HG02610 (cell line): Measurements from ENCODE around the gene THTPA.
A peak's percentile ranks its signal among the peaks of the same experiment; 100 is the strongest.

Experiments
- ATAC-seq: cut with Tn5 transposase; IDR thresholded peaks from one replicate; pipeline ENCODE4 v1.9.1; 2021; ENCODE audit warnings: mild to moderate bottlenecking, moderate library complexity; ENCODE audit not compliant: unreplicated experiment

Gene THTPA

DNA sequence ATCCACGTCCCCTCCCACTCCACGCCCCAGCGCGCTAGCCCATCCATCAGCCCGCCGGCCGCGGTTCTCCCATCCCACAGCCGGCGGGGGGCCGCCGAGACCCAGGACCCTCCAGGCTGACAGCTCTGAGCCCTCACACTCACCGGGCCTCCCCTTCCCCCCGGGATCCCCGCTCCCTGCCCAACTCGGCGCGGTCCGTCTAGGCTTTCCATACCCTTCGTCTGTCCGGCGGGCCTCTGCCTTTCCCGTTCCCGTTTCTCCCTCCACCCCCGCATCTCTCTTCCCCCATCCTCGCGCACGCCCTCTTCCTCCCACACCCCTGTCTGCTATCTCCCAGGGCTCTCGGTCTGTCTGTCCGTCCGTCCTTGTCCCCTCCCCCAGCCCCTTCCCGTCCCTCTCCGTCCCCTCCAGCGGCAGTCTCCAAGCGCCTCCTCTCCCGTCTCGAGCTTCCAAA lies 5.2 kb upstream of the THTPA start:
- no peak for ATAC-seq

DNA sequence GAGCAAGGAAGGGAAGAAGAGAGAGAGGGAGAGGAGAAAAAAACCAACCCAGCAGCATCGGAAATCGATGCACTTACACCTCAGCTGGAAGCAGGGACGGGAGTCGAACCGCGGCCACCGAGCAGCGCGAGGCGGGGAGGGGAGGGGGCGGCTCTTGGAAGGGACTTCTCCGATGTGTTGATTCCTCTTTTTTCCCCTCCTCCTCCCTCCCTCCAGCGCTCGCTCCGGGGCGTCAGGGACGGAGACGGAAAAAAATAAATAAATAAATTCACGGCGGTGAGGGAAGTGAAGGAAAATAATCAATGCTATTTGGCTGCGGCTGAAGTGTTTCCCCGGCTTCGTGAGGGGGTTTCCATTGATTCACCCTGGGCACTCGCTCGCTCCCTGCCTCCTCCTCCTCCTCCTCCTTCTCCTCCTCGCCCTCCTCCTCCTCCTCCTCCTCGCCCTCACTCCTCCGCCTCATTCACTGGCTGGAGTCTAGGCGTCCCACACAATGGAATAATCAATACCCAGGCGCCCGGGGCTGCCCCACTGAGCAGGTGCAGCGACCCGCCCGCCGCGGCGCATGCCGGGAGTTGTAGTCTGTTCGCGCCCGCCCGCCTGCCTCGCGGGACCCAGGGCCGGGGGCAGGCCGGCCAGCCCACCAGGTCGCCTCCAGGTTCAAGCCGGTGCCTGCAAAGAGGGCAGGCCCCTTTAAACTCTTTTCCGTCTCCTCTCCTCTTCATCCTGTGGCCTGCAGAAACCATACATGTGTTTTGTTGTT lies 4.6 kb upstream of the THTPA start, which contains the start of gene ZFHX2:
TSS of gene ZFHX2 (minus strand) at position 500 of the 763 bp plus-strand sequence. CDS start 16,440 bp downstream, outside the sequence.
- peak; percentile 53 for ATAC-seq

DNA sequence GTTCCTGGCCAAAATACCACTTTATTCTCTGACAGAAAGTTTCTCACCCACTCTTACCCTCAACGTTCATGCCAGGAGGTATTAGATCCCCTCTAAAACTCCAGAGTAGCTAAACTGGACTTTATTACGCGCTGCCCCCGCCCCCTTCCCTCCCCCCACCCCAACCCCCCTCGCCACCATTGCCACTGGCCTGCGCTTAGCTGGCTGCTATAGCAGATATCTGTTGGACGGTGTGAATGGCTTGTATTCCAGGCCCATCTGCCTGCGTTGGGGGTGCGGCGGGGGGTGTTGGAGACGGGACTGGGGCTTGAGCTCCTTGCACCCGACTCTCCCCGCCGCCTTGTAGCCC lies 564 bp upstream of the THTPA start:
- peak; percentile 2 for ATAC-seq

DNA sequence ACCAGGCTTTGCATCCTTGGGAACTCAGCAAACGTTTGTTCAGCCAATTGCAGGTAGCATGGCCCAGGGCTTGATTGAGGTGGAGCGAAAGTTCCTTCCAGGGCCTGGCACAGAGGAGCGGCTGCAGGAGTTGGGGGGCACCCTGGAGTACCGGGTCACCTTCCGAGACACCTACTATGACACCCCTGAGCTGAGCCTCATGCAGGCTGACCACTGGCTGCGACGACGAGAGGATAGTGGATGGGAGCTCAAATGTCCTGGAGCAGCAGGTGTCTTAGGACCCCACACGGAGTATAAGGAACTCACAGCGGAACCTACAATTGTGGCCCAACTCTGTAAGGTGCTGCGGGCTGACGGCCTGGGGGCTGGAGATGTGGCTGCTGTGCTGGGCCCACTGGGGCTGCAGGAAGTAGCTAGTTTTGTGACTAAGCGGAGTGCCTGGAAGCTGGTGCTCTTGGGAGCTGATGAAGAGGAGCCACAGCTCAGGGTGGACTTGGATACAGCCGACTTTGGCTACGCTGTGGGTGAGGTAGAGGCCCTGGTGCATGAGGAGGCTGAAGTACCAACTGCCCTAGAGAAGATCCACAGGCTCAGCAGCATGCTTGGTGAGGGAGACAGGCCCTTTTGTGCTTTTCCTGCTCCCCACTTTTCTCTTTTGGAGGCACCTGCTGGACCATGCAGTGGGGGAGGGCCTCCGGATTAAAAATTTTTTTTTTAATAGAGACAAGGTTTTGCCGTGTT lies 799 bp downstream of the THTPA start:
- ATAC-seq, result no peak

GRCh38 chr14:23557521-23557920 lies 1.4 kb downstream of the THTPA start:
- no peak for ATAC-seq

- ATAC-seq, result no peak
Observed at GRCh38 chr14:23557946-23558345, 1.9 kb downstream of the THTPA start.

- no peak for ATAC-seq
Observed at GRCh38 chr14:23558346-23559009, 2.4 kb downstream of the THTPA start.

GRCh38 chr14:23559010-23559925 lies 3.2 kb downstream of the THTPA start:
- ATAC-seq, result no peak

- ATAC-seq, result no peak
Observed at GRCh38 chr14:23559926-23560520, 4.0 kb downstream of the THTPA start.

- no peak for ATAC-seq
Observed at GRCh38 chr14:23561259-23561658, 5.2 kb downstream of the THTPA start.

DNA sequence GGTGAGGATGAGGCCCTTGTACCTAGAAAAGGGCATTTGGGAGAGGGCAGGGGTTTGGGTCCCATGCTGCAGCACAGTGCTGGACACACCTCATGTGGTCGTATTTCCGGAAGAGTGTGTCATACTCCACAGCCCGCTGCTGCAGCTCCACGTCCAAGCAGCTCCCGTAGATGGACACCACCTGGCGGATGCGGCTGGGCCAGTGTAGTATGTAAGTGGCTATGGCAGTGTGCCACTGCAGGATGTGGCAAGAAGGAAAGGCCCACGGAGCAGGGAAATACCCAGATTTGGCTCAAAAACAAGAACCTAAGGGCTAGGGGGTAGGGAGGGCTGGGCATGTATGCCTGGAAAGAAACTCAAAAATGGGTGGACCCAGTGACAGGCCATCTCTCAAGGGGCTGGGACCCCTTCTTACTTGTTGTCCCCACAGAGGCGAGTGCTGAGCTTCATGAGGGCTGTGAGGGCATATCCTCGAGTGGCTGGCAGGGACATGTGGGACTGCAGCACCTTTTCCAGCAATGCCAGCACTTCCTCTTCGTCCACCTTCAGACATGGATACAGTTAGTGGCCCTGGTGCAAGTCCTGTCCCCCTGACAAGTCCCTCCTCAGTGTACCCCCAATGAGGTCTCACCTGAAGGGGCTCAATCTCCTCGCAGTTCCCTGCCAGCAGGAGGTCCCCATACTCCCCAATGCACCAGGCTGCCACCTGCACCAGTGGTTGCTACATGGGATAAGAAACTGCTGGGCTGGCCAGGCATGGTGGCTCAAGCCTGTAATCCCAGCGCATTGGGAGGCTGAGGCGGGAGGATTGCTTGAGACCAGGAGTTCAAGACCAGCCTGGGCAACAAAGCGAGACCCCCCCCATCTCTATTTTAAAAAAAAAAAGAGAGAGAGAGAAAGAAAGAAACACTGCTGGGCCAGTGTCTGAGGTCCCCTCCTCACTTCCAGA lies 6.1 kb downstream of the THTPA start:
- ATAC-seq, result no peak

DNA sequence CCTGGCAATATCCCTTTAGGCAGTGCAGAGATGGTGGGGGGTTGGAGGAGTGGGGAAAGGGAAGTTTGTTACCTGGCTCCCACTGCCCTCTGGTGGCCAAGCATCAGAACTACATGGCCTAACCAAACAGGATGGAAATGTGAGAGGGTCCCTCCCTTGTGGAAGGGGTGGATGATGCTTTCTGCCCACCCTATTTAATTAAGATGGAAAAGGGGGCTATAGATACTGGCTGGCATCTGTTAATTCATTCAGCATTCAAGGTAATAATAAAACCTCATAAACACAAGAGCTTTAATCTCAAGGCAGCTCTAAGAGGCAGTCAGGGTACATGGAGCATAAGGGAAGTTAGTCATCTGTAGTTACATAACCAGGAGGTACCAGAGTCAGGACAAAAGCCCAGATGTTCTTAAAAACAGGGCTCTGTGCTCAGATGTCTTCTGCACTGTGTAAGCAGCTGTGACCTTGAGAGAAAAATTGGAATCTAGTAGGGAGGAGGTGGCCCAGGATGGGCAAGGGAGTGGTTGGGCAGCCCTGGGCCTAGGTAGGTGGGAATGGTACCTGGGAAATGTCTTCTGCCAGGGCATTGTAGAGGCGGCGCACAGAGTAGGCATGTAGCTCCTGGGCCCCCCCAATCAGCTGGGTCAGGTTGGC lies 6.9 kb downstream of the THTPA start:
- no peak for ATAC-seq

DNA sequence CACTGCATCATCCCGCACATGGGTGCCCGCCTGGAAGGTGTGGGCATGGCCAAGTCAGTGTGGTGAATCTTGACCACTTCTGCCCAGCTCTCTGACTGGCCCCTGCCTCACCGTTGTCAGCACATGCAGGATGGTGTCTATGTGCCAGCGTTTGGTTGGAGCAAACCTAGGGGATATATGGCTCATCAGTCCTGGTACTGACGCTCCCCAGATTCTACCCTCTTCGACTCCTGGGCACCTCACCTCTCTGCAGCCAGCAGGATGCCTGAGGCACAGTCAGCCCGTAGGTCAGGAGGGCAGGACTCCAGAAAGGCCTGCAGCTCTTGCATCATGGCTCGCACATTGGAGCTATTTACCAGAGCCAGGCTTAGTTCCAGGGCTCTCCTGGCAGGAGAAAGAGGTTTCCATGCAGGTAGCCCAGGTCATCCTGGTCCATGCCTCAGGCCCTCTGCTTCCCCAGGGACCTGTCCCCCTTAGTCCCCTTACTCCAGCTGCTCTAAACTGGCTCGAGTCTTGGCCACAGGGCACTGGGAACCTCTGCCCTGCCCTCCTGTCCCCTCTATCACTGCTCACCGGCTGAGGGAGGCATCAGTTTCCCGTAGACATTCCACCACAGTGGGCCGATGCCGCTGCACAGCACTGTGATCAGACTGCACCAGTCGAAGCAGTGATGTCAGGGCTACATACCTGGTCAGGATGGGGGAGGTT lies 7.6 kb downstream of the THTPA start:
- ATAC-seq, result no peak

- no peak for ATAC-seq
Observed at GRCh38 chr14:23564181-23564812, 8.2 kb downstream of the THTPA start.

GRCh38 chr14:23564876-23565275 lies 8.8 kb downstream of the THTPA start:
- no peak for ATAC-seq

- no peak for ATAC-seq
Observed at GRCh38 chr14:23565626-23566025, 9.6 kb downstream of the THTPA start.

- ATAC-seq, result no peak
Observed at GRCh38 chr14:23566112-23566777, 10.2 kb downstream of the THTPA start.
